COR-L47 (cell line): Measurements from ENCODE around the gene CENPM.

ENCODE experiments used
- DNase-seq: peaks from one replicate; lab custom pipeline; 2025; lab: John Stamatoyannopoulos, UW

The CENPM gene

GRCh38 chr22:41946629-41947423 is at the start of gene CENPM:
CENPM (minus strand) TSS chr22:41947152; CDS start chr22:41947076, 76 bp downstream.
- peak; percentile 97 for DNase-seq

GRCh38 chr22:41995211-41995610 is 48.3 kb upstream of the CENPM start:
- no peak for DNase-seq

GRCh38 chr22:41992496-41992895 is 45.5 kb upstream of the CENPM start:
- no peak for DNase-seq

DNA sequence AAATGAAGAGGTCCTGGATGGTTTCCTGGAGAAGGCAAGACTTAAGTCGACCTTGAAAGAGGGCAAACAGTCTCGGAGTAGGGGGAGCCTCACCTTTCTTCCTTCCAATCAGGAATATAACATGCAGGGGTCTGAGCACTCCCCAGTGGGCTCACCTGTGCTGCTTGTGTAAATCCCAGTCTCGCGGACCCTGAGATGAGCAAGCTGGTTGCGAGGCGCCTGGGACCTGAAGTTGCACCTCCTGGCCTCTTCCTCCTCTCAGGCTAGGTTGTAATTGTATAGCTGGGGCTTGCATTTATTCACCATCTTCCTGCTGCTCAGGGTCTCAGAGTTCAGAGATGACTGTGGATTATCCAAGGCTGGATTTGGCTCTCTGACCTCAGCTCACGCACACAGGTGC is 44.2 kb upstream of the CENPM start:
- no peak for DNase-seq

GRCh38 chr22:41989246-41989645 is 42.3 kb upstream of the CENPM start:
- DNase-seq = no peak

GRCh38 chr22:41987276-41987675 is 40.3 kb upstream of the CENPM start:
- DNase-seq = no peak

GRCh38 chr22:41983513-41984405 is 36.8 kb upstream of the CENPM start:
- DNase-seq = no peak

DNA sequence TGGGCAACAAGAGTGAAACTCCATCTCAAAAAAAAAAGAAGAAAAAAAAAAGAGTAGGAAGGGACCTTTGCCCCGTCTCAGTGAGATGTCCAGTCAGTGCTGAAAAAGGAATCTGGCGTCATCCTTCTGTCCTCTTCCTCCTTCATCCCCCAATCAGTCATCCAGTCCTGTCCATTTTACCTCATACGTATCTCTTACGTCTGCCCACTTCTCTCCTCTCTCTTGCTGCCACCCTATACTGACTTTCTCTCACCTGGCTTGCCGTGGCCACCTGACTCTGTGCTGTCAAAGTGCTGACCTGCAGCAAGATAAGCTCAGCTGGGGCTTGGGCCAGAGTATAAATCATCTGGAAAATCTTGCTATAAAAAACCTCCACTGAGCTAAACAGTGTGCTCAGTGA is 35.9 kb upstream of the CENPM start:
- DNase-seq = no peak

- DNase-seq = no peak
These were observed 32.7 kb upstream of the CENPM start for GRCh38 chr22:41979423-41980250.

DNA sequence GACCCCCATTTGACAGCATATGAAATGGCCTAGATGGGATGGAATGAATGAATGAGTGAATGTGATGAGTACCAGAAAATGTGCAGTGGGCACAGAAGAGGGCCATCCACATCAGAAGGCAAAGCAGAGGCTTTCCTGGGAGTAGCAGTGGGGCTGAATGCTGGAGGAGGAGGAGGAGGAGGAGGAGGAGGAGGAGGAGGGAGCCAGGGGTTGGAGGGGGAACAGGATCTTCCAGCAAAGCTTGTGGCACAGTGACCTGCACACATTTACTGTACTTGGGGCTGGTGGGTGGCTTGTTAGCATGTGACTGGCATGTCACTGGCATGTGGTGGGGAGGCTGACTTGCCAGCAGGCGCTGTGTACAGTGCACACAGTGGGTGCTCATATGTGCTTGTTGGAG is 31.8 kb upstream of the CENPM start:
- DNase-seq = no peak

DNA sequence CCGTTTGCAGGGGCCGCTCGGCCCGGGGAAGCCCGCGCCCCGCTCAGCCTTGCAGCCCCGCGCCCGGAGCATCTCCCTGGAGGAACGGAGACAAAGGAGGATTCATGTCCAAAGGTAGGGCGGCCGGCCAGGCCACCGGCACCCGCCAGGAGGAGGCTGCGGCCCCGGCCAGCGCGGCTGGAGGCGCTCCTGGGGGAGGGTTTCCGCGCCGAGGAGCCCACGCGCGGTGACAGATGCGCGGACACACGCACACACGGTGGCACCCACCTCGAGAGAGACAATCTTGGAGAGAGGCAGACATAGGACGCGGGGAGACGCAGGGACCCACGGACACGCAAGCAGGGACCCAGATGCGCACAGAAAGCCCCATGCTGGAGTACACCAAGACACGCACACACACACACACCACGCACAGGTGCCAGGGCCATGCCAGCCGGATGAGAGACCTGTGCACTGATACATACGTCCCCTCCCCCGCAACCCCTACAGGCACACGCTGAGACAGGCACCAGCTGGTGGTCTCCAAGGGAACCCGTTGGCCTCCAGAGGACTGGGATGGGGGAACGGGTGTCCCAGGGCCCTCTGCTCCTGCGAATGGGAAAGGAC is 30.1 kb upstream of the CENPM start:
- DNase-seq = peak; percentile 65

DNA sequence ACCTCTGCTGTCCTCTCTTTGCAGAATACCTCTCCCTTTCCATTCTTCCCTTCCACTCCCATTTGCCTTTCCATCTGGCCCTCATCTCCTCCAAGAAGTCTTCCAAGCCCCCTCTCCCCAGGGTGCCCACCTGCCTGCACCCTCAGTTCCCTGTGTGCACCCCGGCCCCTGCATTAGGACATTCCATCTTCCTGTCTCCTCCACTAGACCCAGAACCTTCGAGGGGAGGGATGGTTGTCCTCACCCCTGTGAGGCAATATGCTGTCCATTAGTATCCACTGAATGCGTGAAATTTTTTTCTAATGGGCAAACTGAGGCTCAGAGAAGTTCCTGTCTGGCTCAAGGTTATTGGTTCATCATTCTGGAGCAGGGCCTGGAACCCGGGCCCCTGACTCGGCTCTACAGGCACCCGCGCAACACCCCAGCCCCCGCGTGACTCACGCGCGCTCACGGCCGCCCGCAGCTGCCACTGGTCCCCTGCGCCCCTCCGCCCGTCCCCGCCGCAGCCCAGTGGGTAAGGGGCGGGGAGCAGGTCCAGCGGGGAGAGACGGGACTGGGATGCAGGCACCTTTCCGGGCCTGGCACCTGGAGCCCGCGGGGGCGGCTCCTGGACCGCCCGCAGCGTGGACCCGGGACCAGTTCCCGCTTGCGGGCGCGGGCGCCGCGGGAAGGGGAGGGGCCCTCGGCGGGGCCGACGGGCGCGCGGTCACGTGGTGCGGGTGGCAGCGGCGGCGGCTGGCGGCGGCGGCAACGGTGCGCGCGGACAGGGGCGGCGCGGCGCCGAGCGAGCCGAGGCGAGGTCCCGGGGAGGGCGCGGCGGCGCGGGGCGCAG is 29.3 kb upstream of the CENPM start:
- DNase-seq = peak; percentile 58

DNA sequence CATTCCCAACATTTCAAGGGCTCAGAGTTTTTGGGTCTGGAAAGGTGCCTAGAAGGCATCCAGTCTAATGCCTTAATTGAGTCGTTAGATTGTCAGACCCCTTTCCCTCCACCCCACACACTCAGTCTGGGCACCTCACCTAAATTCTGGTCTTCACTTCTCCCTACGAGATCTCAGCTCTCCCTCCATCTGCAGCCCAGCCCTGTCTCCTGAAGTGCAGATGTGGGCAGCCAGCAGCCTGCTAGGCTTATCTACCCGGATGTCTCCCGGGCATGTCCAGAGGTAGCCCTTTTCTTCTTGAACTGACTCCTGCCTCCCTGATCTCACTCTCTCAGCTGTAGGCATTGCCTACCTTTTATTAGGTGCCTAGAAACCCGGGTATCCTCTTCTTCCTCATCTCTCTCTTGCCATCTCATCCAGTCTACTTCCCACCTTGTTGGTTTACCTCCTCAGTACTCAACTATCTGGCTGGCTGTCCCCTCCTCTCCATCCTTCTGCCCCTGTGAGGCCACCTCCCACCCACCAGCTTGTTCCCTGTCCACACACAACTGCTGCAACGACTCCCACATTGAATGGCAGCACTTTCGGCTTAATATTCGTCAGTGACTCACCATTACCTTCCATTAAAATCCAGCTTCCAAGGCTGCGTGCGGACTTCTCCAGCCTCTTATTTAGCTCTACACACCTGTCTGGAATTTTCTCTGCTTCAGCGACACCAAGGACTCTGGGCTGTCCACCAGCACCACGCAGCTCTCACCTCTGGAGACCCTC is 28.5 kb upstream of the CENPM start:
- DNase-seq = no peak

DNA sequence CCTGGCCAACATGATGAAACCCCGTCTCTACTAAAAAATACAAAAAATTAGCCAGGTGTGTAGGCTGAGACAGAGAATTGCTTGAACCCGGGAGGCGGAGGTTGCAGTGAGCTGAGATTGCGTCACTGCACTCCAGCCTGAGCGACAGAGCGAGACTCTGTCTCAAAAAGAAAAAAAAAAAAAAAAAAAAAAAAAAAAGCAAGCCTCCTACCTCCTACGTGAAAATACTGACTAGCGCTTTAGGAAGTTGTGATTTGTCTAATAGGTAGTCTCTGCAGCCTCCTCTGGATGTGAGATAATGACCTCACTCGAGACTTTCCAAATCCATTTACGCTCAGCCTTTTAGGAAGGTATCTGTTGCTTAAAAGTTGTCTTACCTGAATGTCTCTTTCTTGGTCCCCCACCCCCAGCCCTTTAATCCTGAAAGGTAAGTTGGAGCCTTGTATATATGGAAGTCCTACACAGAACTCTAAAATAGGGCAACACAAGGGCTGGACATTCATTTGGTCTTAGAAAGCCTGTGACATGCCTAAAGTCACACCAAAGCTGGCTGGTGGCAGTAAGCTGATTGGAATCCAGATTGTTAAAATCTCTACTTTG is 27.8 kb upstream of the CENPM start:
- no peak for DNase-seq

DNA sequence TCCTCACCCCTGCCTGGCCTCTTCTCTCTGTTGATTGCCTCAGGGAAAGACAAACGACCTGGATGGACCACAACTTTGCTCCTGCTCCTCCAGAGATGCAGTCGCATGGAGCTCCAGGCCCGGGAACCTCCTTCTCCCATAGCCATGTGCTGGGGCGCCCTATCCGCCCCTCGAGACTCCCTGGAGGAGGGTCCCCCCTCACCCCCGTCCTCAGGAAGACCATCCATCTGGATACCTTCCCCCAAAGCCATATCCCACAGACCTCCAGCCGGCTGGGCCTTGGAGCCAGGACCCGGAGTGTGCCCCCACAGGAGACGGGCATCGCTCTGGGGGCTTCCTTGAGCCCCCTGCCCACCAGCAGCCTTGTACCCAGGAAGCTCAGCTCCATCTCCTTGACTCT is 24.5 kb upstream of the CENPM start:
- DNase-seq = no peak

GRCh38 chr22:41970601-41971000 is 23.6 kb upstream of the CENPM start:
- DNase-seq = no peak

- DNase-seq = no peak
These were observed 22.2 kb upstream of the CENPM start, which contains the start of gene SEPTIN3 for GRCh38 chr22:41969110-41969646. SEPTIN3 (plus strand) TSS chr22:41969443; CDS start chr22:41971493, 2,050 bp downstream.

DNA sequence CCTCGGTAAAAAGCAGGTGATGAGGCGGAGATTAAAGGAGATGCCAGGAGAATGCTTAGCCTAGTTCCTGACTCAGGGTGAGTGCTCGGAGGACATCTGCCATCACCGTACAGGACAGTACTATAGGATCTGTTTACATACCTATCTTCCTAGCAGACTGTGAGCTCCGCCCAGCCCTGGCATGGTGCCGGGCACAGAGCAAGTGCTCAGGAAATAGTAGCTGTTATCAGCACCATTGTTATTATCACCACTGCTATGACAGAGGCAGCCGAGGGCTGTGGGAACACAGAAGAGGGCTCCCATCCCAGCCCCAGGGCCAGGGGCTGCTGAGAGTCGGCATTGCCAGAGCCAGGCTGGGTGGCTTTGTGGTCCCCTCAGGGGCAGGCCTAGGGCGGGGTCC is 21.6 kb upstream of the CENPM start:
- peak; percentile 49 for DNase-seq

- peak; percentile 37 for DNase-seq
These were observed 19.8 kb upstream of the CENPM start for GRCh38 chr22:41966607-41967240.
